T1000 (cell line): Measurements from ENCODE around the gene DSC1.

Experiments used
- DNase-seq: peaks from one replicate; lab custom pipeline; 2025; ENCODE audit warnings: mixed read lengths; lab: John Stamatoyannopoulos, UW

Gene DSC1

DNA sequence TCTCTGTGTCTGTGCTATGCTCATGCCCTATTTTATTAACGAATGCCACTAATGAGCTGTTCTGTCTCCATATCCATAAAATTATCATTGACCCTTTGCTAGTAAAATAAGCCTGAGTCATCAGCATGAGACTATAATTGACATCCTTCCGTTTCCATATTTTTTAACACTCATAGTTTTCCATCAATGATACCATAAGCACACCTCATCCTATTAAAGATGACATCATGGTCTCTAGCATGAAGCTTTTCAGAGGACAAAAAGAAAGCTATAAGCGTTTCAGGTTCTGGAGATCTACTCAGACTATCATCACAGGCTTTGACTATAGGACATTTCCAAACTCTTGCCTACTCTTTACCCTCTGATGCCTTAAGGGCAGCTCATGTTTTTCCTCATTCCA lies 59.2 kb downstream of the DSC1 start:
- no peak for DNase-seq

DNA sequence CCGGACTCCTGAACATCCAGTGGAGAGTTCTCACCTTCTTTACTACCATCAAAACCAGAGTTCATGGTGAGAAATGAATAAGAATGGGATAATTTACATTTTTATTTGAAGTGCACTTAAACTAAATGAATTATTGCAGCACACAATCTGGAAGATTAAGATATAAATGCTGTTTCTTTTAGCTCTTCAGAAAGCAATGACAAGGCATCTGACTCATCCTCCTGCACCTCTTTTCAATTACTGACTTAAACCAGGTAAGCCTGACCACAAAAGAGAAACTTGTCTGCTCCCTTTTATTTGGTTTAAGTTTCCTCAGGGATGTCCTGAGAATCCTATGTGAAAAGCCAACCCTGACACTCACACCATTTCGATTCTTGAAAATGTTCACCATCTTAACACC lies 59.7 kb downstream of the DSC1 start:
- DNase-seq: no peak

DNA sequence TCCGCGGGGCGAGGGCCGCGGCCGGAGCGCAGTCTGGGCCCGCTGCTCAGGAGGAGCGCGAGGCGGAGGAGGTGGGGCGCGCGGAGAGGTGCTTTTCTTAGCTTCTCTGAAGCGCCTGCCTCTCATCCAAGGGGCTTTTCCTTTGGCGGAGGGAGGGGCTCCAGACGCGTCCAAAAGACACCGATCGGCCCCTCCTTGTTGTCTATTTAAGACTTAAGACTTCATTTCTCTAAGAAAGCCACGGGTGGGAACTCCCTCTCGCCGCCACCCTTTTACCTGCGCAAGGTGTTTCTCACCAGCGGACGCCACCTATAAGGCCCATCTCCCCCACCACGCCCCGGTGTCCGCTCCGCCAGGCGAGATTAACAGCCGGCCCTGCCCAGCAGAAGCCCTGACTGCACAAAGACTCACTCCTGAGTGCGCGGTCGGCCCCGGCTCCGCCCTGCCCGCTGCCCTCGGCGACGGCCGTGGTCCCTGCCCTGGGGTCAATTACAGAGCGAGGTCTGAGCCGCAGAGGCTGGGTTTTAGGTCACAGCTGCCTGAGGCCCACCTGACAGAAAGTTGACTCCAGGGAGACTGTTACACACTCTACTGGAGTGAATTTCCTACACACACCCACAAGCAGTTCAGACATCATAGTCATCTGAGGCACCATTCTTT lies 60.5 kb downstream of the DSC1 start, which contains the start of gene DSC2:
Gene DSC2 (minus strand): TSS at position 397 of the 660 bp plus-strand sequence. CDS start 450 bp downstream, outside the sequence.
- no peak for DNase-seq

GRCh38 chr18:31101183-31102024 lies 61.3 kb downstream of the DSC1 start:
- peak; percentile 7 for DNase-seq

DNA sequence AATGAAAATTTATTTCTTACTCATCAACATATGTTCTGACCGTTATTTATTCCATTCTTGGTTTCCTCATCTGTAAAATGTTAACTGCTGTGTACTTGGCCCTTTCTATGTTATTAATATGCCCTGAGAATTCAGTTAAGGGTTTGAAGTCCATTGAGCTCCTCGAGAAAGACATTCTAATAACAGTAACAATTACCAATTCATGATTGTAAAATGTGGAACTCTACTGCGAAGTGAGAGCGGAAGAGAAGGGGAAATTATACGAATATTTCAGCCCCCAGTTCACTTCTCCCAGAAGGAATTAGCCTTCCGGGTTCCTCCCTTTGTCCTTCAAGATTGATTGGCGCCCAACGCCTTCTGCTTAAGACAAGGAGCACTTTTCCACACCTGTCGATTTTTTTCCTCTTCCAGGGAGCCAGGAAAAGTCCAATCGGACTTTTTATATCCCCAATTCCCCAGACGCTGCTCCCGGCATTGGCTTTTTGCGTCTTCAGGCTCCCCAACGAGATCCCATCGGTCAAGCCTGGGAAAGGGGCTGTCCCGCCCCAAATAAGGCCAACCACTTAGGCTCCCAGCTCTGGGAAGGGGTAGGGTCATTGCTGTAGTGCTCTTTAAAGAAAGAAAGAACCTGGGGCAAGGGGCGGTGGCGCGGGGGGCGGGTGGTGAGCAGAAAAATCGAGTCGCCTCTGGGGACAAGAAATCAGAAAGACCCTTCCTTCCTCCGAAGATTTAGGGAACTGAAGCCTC lies 62.0 kb downstream of the DSC1 start:
- no peak for DNase-seq

- DNase-seq: no peak
These were observed 63.0 kb downstream of the DSC1 start for GRCh38 chr18:31099450-31100230.

- DNase-seq: no peak
These were observed 63.8 kb downstream of the DSC1 start for GRCh38 chr18:31098878-31099277.

GRCh38 chr18:31097666-31098065 lies 65.0 kb downstream of the DSC1 start:
- DNase-seq: no peak

DNA sequence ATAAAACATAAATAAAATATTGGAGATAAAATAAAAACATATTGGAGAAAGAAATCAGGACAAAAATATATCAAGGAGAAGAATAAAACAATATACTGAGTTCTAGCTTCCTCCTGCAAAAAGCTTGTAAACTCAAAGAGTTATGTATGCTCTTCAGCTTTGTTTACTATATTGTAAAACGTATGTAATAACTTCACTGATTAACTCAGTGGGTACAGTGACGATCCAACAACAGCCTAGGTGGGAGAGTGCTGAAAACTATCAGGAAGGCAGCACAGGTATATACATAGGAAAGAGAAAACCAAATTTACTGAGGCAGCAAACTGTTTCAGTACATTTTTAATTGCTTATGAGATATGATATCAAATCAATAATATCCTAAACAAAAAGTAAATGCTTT lies 68.8 kb downstream of the DSC1 start:
- no peak for DNase-seq

GRCh38 chr18:31093294-31093693 lies 69.4 kb downstream of the DSC1 start:
- no peak for DNase-seq

DNA sequence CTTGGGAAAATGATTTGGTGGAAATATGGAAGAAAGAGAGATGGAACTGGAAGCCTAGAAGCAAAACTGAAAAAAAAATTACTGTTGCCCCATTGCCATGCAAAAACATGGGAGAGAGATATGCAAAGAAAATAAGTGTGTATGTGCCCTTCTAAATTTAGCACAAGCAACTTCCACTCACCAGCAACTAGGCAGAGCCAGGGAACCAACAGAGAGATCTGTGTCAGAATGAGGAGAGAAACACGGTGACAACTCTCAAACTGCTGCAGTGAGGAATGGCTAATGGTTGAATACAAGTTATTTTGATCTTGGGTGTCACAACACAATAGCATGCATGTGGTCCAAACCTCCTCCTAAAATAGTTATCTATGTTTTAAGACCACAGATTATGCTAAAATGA lies 71.3 kb downstream of the DSC1 start:
- no peak for DNase-seq

GRCh38 chr18:31088532-31088931 lies 74.1 kb downstream of the DSC1 start:
- no peak for DNase-seq

DNA sequence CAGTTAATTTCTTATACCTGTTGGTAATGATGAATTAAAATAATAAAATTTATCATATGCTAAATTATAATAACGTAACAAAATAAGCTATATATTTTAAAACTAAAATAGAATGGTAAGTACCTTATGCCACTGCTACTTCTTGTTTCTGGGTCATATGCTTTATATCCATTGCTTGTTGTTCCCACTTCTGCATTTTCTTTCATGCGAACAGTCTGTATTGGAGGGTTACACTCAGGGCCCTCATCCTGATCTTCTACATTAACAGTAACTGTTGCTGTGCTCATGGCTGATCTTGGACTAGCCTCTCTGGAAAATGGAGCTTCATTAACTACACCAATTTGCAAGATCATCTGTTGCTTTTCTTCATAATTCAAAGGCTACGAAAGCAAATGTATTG lies 82.7 kb downstream of the DSC1 start:
- no peak for DNase-seq
